Body of pancreas (tissue), 4 donors: ENCODE results near the gene PRUNE2. TPM values are rescaled to one million over a fixed set of nuclear protein-coding genes. Genes with fewer than 3 reads are reported as not detected.

Source experiments
- ATAC-seq: fragments of 150-250 bp; one replicate; pipeline ENCODE4 v1.9.1; 2016
- DNase-seq, 4 donors: peaks; one replicate each; pipeline ENCODE4 v3.0.0-alpha.2; 2019
- H3K27ac ChIP-seq, 4 donors: fragments of 200-600 bp; sonication (generic); 1 replicate in 3 of 4; 2 replicates in 1 of 4; pipeline versions ENCODE4 v1.5.1 to v1.6.1; 2016 to 2019; ENCODE audit warnings: mild to moderate bottlenecking in 1 of 4, mixed read lengths in 1 of 4, moderate library complexity in 1 of 4
- H3K27me3 ChIP-seq, 2 donors: fragments of 200-600 bp; sonication (generic); one replicate each; pipeline ENCODE4 v1.6.0; 2016; ENCODE audit warnings: mild to moderate bottlenecking in 1 of 2
- H3K36me3 ChIP-seq, 2 donors: fragments of 200-600 bp; sonication (generic); replicated peaks in 1 of 2; 2 replicates each; pipeline ENCODE4 v1.5.1; 2016; ENCODE audit warnings: low read depth in 2 of 2; ENCODE audit not compliant: insufficient read depth in 1 of 2
- H3K4me1 ChIP-seq: fragments of 200-600 bp; sonication (generic); one replicate; pipeline ENCODE4 v1.6.0; 2016
- H3K4me3 ChIP-seq, 2 donors: fragments of 200-600 bp; sonication (generic); 1 replicate in 1 of 2; 2 replicates in 1 of 2; pipeline ENCODE4 v1.5.1; 2016 to 2019
- H3K9me3 ChIP-seq, 3 donors: fragments of 200-600 bp; sonication (generic); 1 replicate in 2 of 3; 2 replicates in 1 of 3; pipeline ENCODE4 v1.5.1; 2016
- POLR2A ChIP-seq, 3 donors: fragments of 450-650 bp; IDR thresholded peaks; one replicate each; pipeline ENCODE4 v1.6.1; 2016; ENCODE audit warnings: antibody characterized with exemption in 3 of 3, mild to moderate bottlenecking in 2 of 3
- WGBS, 2 donors: methylation state at CpG; one replicate each; pipeline ENCODE4 v1.1.5; 2017; 5-methylcytosine and 5-hydroxymethylcytosine counted together
- intact Hi-C: fragments of 100-400 bp; cut with DNase I; formaldehyde crosslinking; loops from one replicate; pipeline ENCODE4 v1.15.1; 2023
- total RNA-seq, 2 donors: library from RNA; depleted of rRNA; stranded (reverse); fragments of >200 nt; gene quantifications; one replicate each; pipeline ENCODE4 v1.1.0, GENCODE V29; 2016
- TF ChIP-seq, protein P1 (sequence below), 7 experiments: fragments of 450-650 bp in 4 of 7; fragments of 200-600 bp in 3 of 7; sonication (generic) in 3 of 7; IDR thresholded peaks; one replicate each; pipeline ENCODE4 v1.5.1; 2016 to 2019; ENCODE audit warnings: antibody characterized with exemption in 7 of 7

PRUNE2 gene
- total RNA-seq, 2 donors from 2014 or later: 3.9 to 15.2 TPM

GRCh38 chr9:76658510-76659231 is 247.2 kb downstream of the PRUNE2 start:
- DNase-seq (peak in 1 of 4 donors; percentile 30), ATAC-seq (peak; percentile 81)
- H3K27ac ChIP-seq: no peak overlapping the region
- intact Hi-C loops: no loop called here
- WGBS, 2 donors: 45 to 51% methylated on average over 6 of the region's 6 CpGs
- H3K4me3 ChIP-seq: no peak overlapping the region
- H3K27me3 ChIP-seq: no peaks in the 10 kb centered on the region
- TF ChIP-seq, protein P1, sequence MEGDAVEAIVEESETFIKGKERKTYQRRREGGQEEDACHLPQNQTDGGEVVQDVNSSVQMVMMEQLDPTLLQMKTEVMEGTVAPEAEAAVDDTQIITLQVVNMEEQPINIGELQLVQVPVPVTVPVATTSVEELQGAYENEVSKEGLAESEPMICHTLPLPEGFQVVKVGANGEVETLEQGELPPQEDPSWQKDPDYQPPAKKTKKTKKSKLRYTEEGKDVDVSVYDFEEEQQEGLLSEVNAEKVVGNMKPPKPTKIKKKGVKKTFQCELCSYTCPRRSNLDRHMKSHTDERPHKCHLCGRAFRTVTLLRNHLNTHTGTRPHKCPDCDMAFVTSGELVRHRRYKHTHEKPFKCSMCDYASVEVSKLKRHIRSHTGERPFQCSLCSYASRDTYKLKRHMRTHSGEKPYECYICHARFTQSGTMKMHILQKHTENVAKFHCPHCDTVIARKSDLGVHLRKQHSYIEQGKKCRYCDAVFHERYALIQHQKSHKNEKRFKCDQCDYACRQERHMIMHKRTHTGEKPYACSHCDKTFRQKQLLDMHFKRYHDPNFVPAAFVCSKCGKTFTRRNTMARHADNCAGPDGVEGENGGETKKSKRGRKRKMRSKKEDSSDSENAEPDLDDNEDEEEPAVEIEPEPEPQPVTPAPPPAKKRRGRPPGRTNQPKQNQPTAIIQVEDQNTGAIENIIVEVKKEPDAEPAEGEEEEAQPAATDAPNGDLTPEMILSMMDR (IDR thresholded peaks at IDR 0.05): peak; percentile 46 to 88 (median 70)
- TF ChIP-seq POLR2A (IDR thresholded peaks at IDR 0.05): no peak
- H3K4me1 ChIP-seq: no peaks in the 10 kb centered on the region
- no peaks in the 10 kb centered on the region for H3K36me3 ChIP-seq
- no peaks in the 10 kb centered on the region for H3K9me3 ChIP-seq

DNA sequence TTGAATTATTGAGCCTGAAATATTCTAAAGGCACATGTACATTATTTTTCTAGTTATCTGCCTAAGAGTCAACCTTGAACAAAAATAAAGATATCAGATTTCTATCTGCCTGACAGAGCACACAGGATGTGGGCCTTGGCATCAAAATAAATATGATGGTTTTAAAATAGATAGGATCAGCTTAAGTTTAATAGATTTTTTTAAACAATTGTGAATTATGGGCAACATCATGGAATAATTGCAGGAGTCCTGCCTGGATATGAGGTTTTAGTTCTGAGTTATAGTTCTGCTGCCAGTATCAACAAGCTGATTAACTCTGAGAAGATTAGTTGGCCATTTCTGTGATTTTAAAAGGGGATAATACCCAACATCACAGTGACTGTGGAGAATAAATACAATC is 248.6 kb downstream of the PRUNE2 start:
- H3K36me3 ChIP-seq: no peaks in the 10 kb centered on the region
- ATAC-seq (no peak), DNase-seq (no peak)
- H3K27me3 ChIP-seq: no peaks in the 10 kb centered on the region
- H3K27ac ChIP-seq: no peak overlapping the region
- H3K4me3 ChIP-seq: no peak overlapping the region
- TF ChIP-seq, protein P1 (IDR thresholded peaks at IDR 0.05): no peak
- TF ChIP-seq POLR2A (IDR thresholded peaks at IDR 0.05): no peak
- no peaks in the 10 kb centered on the region for H3K9me3 ChIP-seq
- H3K4me1 ChIP-seq: no peaks in the 10 kb centered on the region
- intact Hi-C loops: no loop called here

DNA sequence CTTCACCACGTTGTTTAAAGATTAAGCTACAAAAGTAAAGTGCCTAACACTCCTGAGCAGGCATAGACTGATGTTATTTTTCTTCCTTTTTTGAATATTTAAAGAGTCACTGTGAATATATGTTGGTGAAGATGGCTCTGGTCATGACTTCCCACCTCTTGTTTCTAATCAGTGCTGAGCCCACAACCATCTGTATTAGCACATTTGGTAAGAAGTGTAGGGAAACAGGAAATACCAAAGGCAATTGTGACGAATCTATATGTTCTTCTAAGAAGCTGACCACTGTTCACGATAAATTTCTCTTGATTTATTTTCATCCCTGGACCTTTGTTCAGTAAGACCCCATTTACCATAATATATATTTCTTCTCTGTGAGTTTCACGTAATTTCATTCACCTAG is 249.9 kb downstream of the PRUNE2 start:
- H3K9me3 ChIP-seq: no peaks in the 10 kb centered on the region
- intact Hi-C loops: no loop called here
- no peaks in the 10 kb centered on the region for H3K4me1 ChIP-seq
- no peak for DNase-seq
- H3K27me3 ChIP-seq: no peaks in the 10 kb centered on the region
- H3K27ac ChIP-seq: no peak overlapping the region
- ATAC-seq: no peak
- no peak overlapping the region for H3K4me3 ChIP-seq
- TF ChIP-seq, protein P1 (IDR thresholded peaks at IDR 0.05): no peak
- TF ChIP-seq POLR2A (IDR thresholded peaks at IDR 0.05): no peak
- 67 to 77% methylated on average over 4 of the region's 4 CpGs for WGBS, 2 donors
- no peaks in the 10 kb centered on the region for H3K36me3 ChIP-seq

GRCh38 chr9:76655121-76655541 is 250.8 kb downstream of the PRUNE2 start:
- no peaks in the 10 kb centered on the region for H3K27me3 ChIP-seq
- no peaks in the 10 kb centered on the region for H3K4me1 ChIP-seq
- ATAC-seq (no peak), DNase-seq (no peak)
- TF ChIP-seq POLR2A (IDR thresholded peaks at IDR 0.05): no peak
- TF ChIP-seq, protein P1 (IDR thresholded peaks at IDR 0.05): no peak
- intact Hi-C loops: no loop called here
- H3K4me3 ChIP-seq: no peak overlapping the region
- no peaks in the 10 kb centered on the region for H3K36me3 ChIP-seq
- no peaks in the 10 kb centered on the region for H3K9me3 ChIP-seq
- H3K27ac ChIP-seq: no peak overlapping the region
- WGBS, 2 donors: 63 to 73% methylated on average over 6 of the region's 6 CpGs

DNA sequence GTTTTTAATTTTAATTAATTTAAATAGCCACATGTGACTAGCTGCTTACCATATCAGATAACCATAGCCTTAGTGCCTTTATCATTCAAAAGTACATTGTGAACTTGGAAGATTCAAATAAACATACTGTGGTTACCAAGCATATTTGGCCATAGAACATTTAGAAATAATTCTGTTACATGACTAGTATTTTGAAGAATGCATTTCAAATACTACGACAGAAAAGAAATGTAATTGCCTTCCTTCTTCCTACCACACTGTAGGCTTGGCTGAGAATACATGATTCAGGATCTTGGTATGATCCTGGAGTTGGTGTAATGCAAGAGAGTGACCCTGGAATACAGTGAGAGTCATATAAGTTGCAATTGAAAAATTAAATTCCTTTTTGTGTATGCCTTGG is 251.3 kb downstream of the PRUNE2 start:
- no peaks in the 10 kb centered on the region for H3K4me1 ChIP-seq
- H3K27me3 ChIP-seq: no peaks in the 10 kb centered on the region
- no peak overlapping the region for H3K4me3 ChIP-seq
- intact Hi-C loops: no loop called here
- ATAC-seq (peak; percentile 54), DNase-seq (no peak)
- H3K9me3 ChIP-seq: no peaks in the 10 kb centered on the region
- H3K27ac ChIP-seq: no peak overlapping the region
- H3K36me3 ChIP-seq: no peaks in the 10 kb centered on the region
- TF ChIP-seq POLR2A (IDR thresholded peaks at IDR 0.05): no peak
- TF ChIP-seq, protein P1 (IDR thresholded peaks at IDR 0.05): no peak
- WGBS, 2 donors: 74 to 79% methylated on average over 1 of the region's 1 CpG
